Stomach (tissue), 9 donors: ENCODE data around the gene GADL1. TPM values are rescaled to one million over a fixed set of nuclear protein-coding genes. Genes with fewer than 3 reads are reported as not detected.
A peak's percentile ranks its signal among the peaks of the same experiment; 100 is the strongest.

Experiments used
- DNase-seq, 2 donors: peaks; one replicate each; pipeline versions ENCODE4 v3.0.0 to v3.0.0-alpha.2; 2013 to 2019
- H3K27ac ChIP-seq, 5 donors: fragments of 200-600 bp in 4 of 5; sonication (generic) in 4 of 5; one replicate each; pipeline ENCODE4 v1.5.1; 2013 to 2019; ENCODE audit warnings: mild to moderate bottlenecking in 1 of 5, moderate library complexity in 1 of 5
- H3K27me3 ChIP-seq, 3 donors: fragments of 200-600 bp; sonication (generic); one replicate each; pipeline ENCODE4 v1.5.1; 2017 to 2019; ENCODE audit warnings: mixed run types in 1 of 3
- H3K36me3 ChIP-seq, 4 donors: fragments of 200-600 bp; sonication (generic); 1 replicate in 3 of 4; 2 replicates in 1 of 4; pipeline ENCODE4 v1.5.1; 2016 to 2019
- H3K4me1 ChIP-seq, 4 donors: fragments of 200-600 bp; sonication (generic); one replicate each; pipeline ENCODE4 v1.5.1; 2016 to 2019
- H3K4me3 ChIP-seq, 4 donors: fragments of 200-600 bp; sonication (generic) in 3 of 4; one replicate each; pipeline ENCODE4 v1.5.1; 2016 to 2019; ENCODE audit warnings: mild to moderate bottlenecking in 1 of 4
- H3K9me3 ChIP-seq, 4 donors: fragments of 200-600 bp; sonication (generic); one replicate each; pipeline ENCODE4 v1.5.1; 2016 to 2019
- CTCF ChIP-seq, 7 experiments: fragments of 450-650 bp in 4 of 7; fragments of 200-600 bp in 3 of 7; sonication (generic) in 3 of 7; IDR thresholded peaks; one replicate each; pipeline ENCODE4 v1.5.1; 2016 to 2019; ENCODE audit warnings: antibody characterized with exemption in 7 of 7, control low read depth in 2 of 7, mild to moderate bottlenecking in 1 of 7
- EP300 ChIP-seq: sonication (generic); formaldehyde crosslinking; IDR thresholded peaks from one replicate; pipeline ENCODE4 v1.6.1; 2017; ENCODE audit warnings: antibody characterized with exemption
- POLR2A ChIP-seq, 4 donors: fragments of 450-650 bp; IDR thresholded peaks; one replicate each; pipeline ENCODE4 v1.6.1; 2016; ENCODE audit warnings: antibody characterized with exemption in 4 of 4, control low read depth in 2 of 4, mild to moderate bottlenecking in 1 of 4, moderate library complexity in 1 of 4
- POLR2AphosphoS5 ChIP-seq, 3 donors: sonication (generic); formaldehyde crosslinking; IDR thresholded peaks; one replicate each; pipeline ENCODE4 v1.6.1; 2016; ENCODE audit warnings: antibody characterized with exemption in 3 of 3
- WGBS, 5 donors: extraction: QIAGEN DNeasy Blood & Tissue Kit in 3 of 5; methylation state at CpG; one replicate each; pipeline versions ENCODE4 v1.1.5 to v1.1.7; 2013 to 2018; 5-methylcytosine and 5-hydroxymethylcytosine counted together
- intact Hi-C: fragments of 100-400 bp; cut with DNase I; formaldehyde crosslinking; loops from one replicate; pipeline ENCODE4 v1.15.1; 2023; ENCODE audit warnings: low total_unique reads
- polyA plus RNA-seq, 3 donors: library from polyadenylated mRNA; stranded (reverse); fragments of 200-250 nt; gene quantifications; one replicate each; pipeline ENCODE4 v1.2.3, GENCODE V29; 2013
- total RNA-seq, 5 donors: library from RNA; depleted of rRNA; stranded (reverse); fragments of >200 nt; gene quantifications; one replicate each; pipeline versions ENCODE4 v1.1.0 to v1.2.3, GENCODE V29; 2014 to 2016
- donor health status: healthy with polysubstance abuse.
- donor health status: Bipolar disorder and iron deficiency.
- donor health status: healthy.

Gene GADL1
- total and polyA plus RNA-seq, 8 donors = 0.03 to 0.73 TPM; not detected in 6

GRCh38 chr3:30855400-30856292 is 38.8 kb downstream of the GADL1 start:
- Histone ChIP-seq H3K9me3 (no peaks in the 10 kb centered on the region), H3K27ac (no peak overlapping the region), H3K4me3 (no peak overlapping the region), H3K4me1 (no peaks in the 10 kb centered on the region), H3K27me3 (no peaks in the 10 kb centered on the region), H3K36me3 (no peaks in the 10 kb centered on the region)
- 69 to 81% (median 81%) methylated on average over 6 of the region's 6 CpGs for WGBS, 5 donors
- intact Hi-C loops = no loop called here
- DNase-seq = peak in 1 of 2 donors; percentile 12
- no peak for TF ChIP-seq EP300

- TF ChIP-seq EP300 (no peak), POLR2AphosphoS5 (IDR thresholded peaks at IDR 0.05) (no peak), CTCF (IDR thresholded peaks at IDR 0.05) (no peak), POLR2A (IDR thresholded peaks at IDR 0.05) (no peak)
These were observed 41.6 kb downstream of the GADL1 start for GRCh38 chr3:30852833-30853232.

GRCh38 chr3:30848087-30848779 is 46.2 kb downstream of the GADL1 start:
- Histone ChIP-seq H3K4me3 (no peak overlapping the region), H3K27me3 (no peaks in the 10 kb centered on the region), H3K4me1 (no peaks in the 10 kb centered on the region), H3K9me3 (no peaks in the 10 kb centered on the region), H3K27ac (no peak overlapping the region), H3K36me3 (no peaks in the 10 kb centered on the region)
- no peak for DNase-seq
- no peak for TF ChIP-seq CTCF (IDR thresholded peaks at IDR 0.05)
- no peak for TF ChIP-seq POLR2A (IDR thresholded peaks at IDR 0.05)
- TF ChIP-seq POLR2AphosphoS5 (IDR thresholded peaks at IDR 0.05) = no peak
- no peak for TF ChIP-seq EP300
- intact Hi-C loops = no loop called here
- WGBS, 5 donors = 72 to 80% (median 76%) methylated on average over 3 of the region's 3 CpGs

More at GRCh38 chr3:30852833-30853232, 41.6 kb downstream of the GADL1 start:
- intact Hi-C loops = no loop called here
- 75 to 88% (median 83%) methylated on average over 4 of the region's 4 CpGs for WGBS, 5 donors
- H3K36me3 ChIP-seq = no peaks in the 10 kb centered on the region
- H3K4me1 ChIP-seq = no peaks in the 10 kb centered on the region
- H3K27me3 ChIP-seq = no peaks in the 10 kb centered on the region
- DNase-seq = no peak
- H3K27ac ChIP-seq = no peak overlapping the region
- no peaks in the 10 kb centered on the region for H3K9me3 ChIP-seq
- no peak overlapping the region for H3K4me3 ChIP-seq

GRCh38 chr3:30847592-30847991 is 46.9 kb downstream of the GADL1 start:
- WGBS, 5 donors = 80 to 89% (median 83%) methylated on average over 3 of the region's 3 CpGs
- H3K36me3 ChIP-seq = no peaks in the 10 kb centered on the region
- H3K27ac ChIP-seq = no peak overlapping the region
- H3K9me3 ChIP-seq = no peaks in the 10 kb centered on the region
- H3K4me3 ChIP-seq = no peak overlapping the region
- H3K4me1 ChIP-seq = no peaks in the 10 kb centered on the region
- TF ChIP-seq POLR2A (IDR thresholded peaks at IDR 0.05) (no peak), CTCF (IDR thresholded peaks at IDR 0.05) (no peak), EP300 (no peak), POLR2AphosphoS5 (IDR thresholded peaks at IDR 0.05) (no peak)
- DNase-seq = no peak
- no peaks in the 10 kb centered on the region for H3K27me3 ChIP-seq
- intact Hi-C loops = no loop called here
